GM12878 (cell line): ENCODE measurements around the gene APBA3. TPM values are rescaled to one million over a fixed set of nuclear protein-coding genes. Genes with fewer than 3 reads are reported as not detected.

Source experiments
- ATAC-seq: fragments of 200-7000 bp; cut with Tn5 transposase; 3 replicates; pipeline ENCODE4 v1.9.1; 2020; ENCODE audit warnings: mild to moderate bottlenecking, moderate library complexity
- BruUV-seq: library from RNA; stranded (reverse); fragments of 400-500 nt; replicated peaks from 2 replicates; lab custom pipeline; 2021; lab: Mats Ljungman, UMichigan
- CTCF ChIA-PET: fragments of 300-600 bp; sonication (Branson Sonifier 250); formaldehyde crosslinking; extraction: SDS; loops from one replicate; lab custom pipeline; 2021; ENCODE audit warnings: inconsistent platforms; lab: Yijun Ruan, JAX
- POLR2A ChIA-PET: fragments of 350-600 bp; formaldehyde crosslinking; extraction: SDS; loops from one replicate; lab custom pipeline; 2021; ENCODE audit warnings: inconsistent platforms; lab: Charles Lee
- RAD21 ChIA-PET: fragments of 300-600 bp; sonication (Branson Sonifier 250); formaldehyde crosslinking; loops from one replicate; lab custom pipeline; 2023; ENCODE audit warnings: antibody characterized with exemption; ENCODE audit not compliant: unreplicated experiment; lab: Charles Lee
- SMC1A ChIA-PET: fragments of 300-600 bp; sonication (Branson Sonifier 250); formaldehyde crosslinking; loops from one replicate; lab custom pipeline; 2023; ENCODE audit not compliant: unreplicated experiment, uncharacterized antibody; lab: Charles Lee
- DNase-seq: peaks from one replicate; pipeline ENCODE4 v3.0.0-alpha.2; 2011; ENCODE audit warnings: low read depth, low spot score
- FAIRE-seq: peaks from 3 replicates; lab custom pipeline; 2011; peaks lifted over from hg19 to GRCh38; lab: Jason Lieb, UNC
- H2AFZ ChIP-seq: 2 replicates; pipeline ENCODE4 v1.6.0; 2011; ENCODE audit warnings: low read depth, low read length, control low read depth; ENCODE audit not compliant: control insufficient read depth
- H3K27ac ChIP-seq: 2 replicates; pipeline ENCODE4 v1.5.1; 2011; ENCODE audit warnings: control low read depth; ENCODE audit not compliant: control insufficient read depth, insufficient read depth
- H3K27me3 ChIP-seq, 2 experiments: replicated peaks in 1 of 2; 2 replicates each; pipeline versions ENCODE4 v1.6.0 to v1.6.1; 2011; ENCODE audit warnings: low read length in 1 of 2; ENCODE audit not compliant: control insufficient read depth in 2 of 2, insufficient read depth in 2 of 2
- H3K36me3 ChIP-seq, 2 experiments: 2 replicates each; pipeline ENCODE4 v1.5.1; 2011; ENCODE audit warnings: low read length in 1 of 2; ENCODE audit not compliant: control insufficient read depth in 2 of 2, insufficient read depth in 2 of 2
- H3K4me1 ChIP-seq: 2 replicates; pipeline ENCODE4 v1.6.1; 2011; ENCODE audit warnings: mild to moderate bottlenecking, low read length, moderate library complexity, mixed read lengths; ENCODE audit not compliant: control insufficient read depth, insufficient read depth
- H3K4me2 ChIP-seq: 2 replicates; pipeline ENCODE4 v1.6.0; 2011; ENCODE audit warnings: control low read depth; ENCODE audit not compliant: control insufficient read depth, insufficient read depth
- H3K4me3 ChIP-seq: fragments of 200-600 bp; sonication (generic); 2 replicates; pipeline ENCODE4 v1.5.1; 2016
- H3K79me2 ChIP-seq: 2 replicates; pipeline ENCODE4 v1.6.0; 2011; ENCODE audit warnings: low read length; ENCODE audit not compliant: control insufficient read depth, insufficient read depth
- H3K9ac ChIP-seq: 2 replicates; pipeline ENCODE4 v1.8.0; 2011; ENCODE audit warnings: low read length, control low read depth, mixed read lengths; ENCODE audit not compliant: control insufficient read depth, insufficient read depth
- H3K9me3 ChIP-seq: replicated peaks from 3 replicates; pipeline ENCODE4 v1.5.1; 2011; ENCODE audit warnings: mild to moderate bottlenecking, low read length; ENCODE audit not compliant: control insufficient read depth, insufficient read depth
- H4K20me1 ChIP-seq: 2 replicates; pipeline ENCODE4 v1.6.0; 2011; ENCODE audit not compliant: control insufficient read depth, insufficient read depth
- CHD4 ChIP-seq: fragments of 200-600 bp; sonication (generic); IDR thresholded peaks from 2 replicates; pipeline ENCODE4 v1.6.1; 2016; ENCODE audit warnings: mild to moderate bottlenecking
- CREB1 ChIP-seq: IDR thresholded peaks from 2 replicates; pipeline ENCODE4 v1.6.1; 2012; ENCODE audit warnings: low read depth, mild to moderate bottlenecking, inconsistent platforms
- MLLT1 ChIP-seq: fragments of 450-650 bp; IDR thresholded peaks from 2 replicates; pipeline ENCODE4 v1.6.1; 2016; ENCODE audit warnings: mild to moderate bottlenecking
- YY1 ChIP-seq: IDR thresholded peaks from 2 replicates; pipeline ENCODE4 v1.6.1; 2011; ENCODE audit warnings: low read depth, mild to moderate bottlenecking, low read length
- WGBS: methylation state at CpG from one replicate; pipeline ENCODE4 v1.1.6; 2016; ENCODE audit warnings: low lambda C conversion rate; ENCODE audit not compliant: insufficient replicate concordance, insufficient coverage; ENCODE audit errors: missing lambda C conversion rate; 5-methylcytosine and 5-hydroxymethylcytosine counted together
- in situ Hi-C: fragments of 300-500 bp; cut with MboI; formaldehyde crosslinking; loops from 9 replicates; pipeline ENCODE4 v1.14.3; 2018; ENCODE audit warnings: mixed read lengths
- intact Hi-C: fragments of 100-400 bp; cut with micrococcal nuclease; formaldehyde crosslinking; loops from one replicate; pipeline ENCODE4 v1.14.2; 2022; ENCODE audit not compliant: unreplicated experiment
- polyA plus RNA-seq, 11 experiments: library from polyadenylated mRNA; depleted of rRNA in 4 of 11; unstranded in 6 of 11; stranded (reverse) in 5 of 11; fragments of >200 nt; fragmentation: Nextera tagmentation in 4 of 11; fragmentation: Illumina TruSeq in 1 of 11; extraction: Ambion mirVana in 4 of 11; extraction: Trizol in 1 of 11; gene quantifications; 1 replicate in 1 of 11; 2 replicates in 10 of 11; pipeline versions ENCODE4 v1.2.1 to v1.2.3, GENCODE V29; 2011 to 2016; ENCODE audit warnings: inconsistent platforms in 2 of 11, missing spikeins in 2 of 11, low read depth in 1 of 11
- total RNA-seq, 4 experiments: library from RNA; depleted of rRNA in 3 of 4; stranded (reverse); fragments of >200 nt in 3 of 4; fragmentation: Illumina TruSeq in 1 of 4; extraction: Trizol in 1 of 4; gene quantifications; 2 replicates each; pipeline versions ENCODE4 v1.2.1 to v1.2.3, GENCODE V29; 2013 to 2021
- TF ChIP-seq, protein P1 (sequence below): fragments of 450-650 bp; IDR thresholded peaks from 2 replicates; pipeline ENCODE4 v1.6.1; 2017; ENCODE audit warnings: mild to moderate bottlenecking, moderate library complexity

Gene APBA3
- total and polyA plus RNA-seq, 10 of the 15 experiments (the other 5 are each of a cell fraction or from before 2014, with no cell fraction given): 0.31 to 36.4 (median 18.3) TPM

DNA sequence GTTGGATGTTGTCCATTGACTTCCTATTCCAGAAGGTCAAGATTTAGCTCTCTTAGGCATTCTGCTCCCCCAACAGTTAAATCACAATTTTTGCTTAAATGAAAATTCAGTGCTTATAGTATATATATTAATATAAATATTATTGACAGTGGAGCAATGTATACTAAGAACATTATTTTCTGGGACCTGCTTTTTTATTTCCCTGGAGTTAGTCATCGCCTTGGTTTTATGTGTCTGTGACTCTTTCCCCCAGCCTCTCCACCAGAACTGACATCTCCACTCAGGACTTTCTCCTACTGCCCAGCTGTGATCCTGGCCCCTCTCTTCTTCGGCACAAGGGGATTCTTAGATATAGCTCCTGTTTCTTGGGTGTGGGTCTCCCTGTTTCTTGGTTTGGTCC is 34.9 kb upstream of the APBA3 start:
- FAIRE-seq: no peak
- ChIA-PET SMC1A (no interaction called here), RAD21 (interaction anchor here (0.7 kb wide), 1 partner anchor 26 kb away, joined by 3 read pairs; no protein-coding TSS in a partner anchor), POLR2A (no interaction called here), CTCF (interaction anchor here (0.8 kb wide), 1 partner anchor 8 kb away, joined by 3 read pairs; no protein-coding TSS in a partner anchor)
- Histone ChIP-seq H4K20me1 (no peaks in the 10 kb centered on the region), H3K4me2 (no peak overlapping the region), H2AFZ (no peak overlapping the region), H3K4me3 (no peak overlapping the region), H3K27me3 (no peaks in the 10 kb centered on the region; a peak in 1 of 4 replicates), H3K9ac (no peak overlapping the region), H3K79me2 (no peaks in the 10 kb centered on the region), H3K4me1 (0 out of 2 replicates have a peak, but pooled peaks cover 4% of the 10 kb centered on the region), H3K9me3 (no peaks in the 10 kb centered on the region; the same call in 1 of the 3 replicates), H3K36me3 (no peaks in the 10 kb centered on the region), H3K27ac (no peak overlapping the region)
- no TSS peak for BruUV-seq
- intact Hi-C loops: no loop called here
- in situ Hi-C loops: no loop called here
- DNase-seq: no peak
- ATAC-seq: no peak
- TF ChIP-seq, protein P1, sequence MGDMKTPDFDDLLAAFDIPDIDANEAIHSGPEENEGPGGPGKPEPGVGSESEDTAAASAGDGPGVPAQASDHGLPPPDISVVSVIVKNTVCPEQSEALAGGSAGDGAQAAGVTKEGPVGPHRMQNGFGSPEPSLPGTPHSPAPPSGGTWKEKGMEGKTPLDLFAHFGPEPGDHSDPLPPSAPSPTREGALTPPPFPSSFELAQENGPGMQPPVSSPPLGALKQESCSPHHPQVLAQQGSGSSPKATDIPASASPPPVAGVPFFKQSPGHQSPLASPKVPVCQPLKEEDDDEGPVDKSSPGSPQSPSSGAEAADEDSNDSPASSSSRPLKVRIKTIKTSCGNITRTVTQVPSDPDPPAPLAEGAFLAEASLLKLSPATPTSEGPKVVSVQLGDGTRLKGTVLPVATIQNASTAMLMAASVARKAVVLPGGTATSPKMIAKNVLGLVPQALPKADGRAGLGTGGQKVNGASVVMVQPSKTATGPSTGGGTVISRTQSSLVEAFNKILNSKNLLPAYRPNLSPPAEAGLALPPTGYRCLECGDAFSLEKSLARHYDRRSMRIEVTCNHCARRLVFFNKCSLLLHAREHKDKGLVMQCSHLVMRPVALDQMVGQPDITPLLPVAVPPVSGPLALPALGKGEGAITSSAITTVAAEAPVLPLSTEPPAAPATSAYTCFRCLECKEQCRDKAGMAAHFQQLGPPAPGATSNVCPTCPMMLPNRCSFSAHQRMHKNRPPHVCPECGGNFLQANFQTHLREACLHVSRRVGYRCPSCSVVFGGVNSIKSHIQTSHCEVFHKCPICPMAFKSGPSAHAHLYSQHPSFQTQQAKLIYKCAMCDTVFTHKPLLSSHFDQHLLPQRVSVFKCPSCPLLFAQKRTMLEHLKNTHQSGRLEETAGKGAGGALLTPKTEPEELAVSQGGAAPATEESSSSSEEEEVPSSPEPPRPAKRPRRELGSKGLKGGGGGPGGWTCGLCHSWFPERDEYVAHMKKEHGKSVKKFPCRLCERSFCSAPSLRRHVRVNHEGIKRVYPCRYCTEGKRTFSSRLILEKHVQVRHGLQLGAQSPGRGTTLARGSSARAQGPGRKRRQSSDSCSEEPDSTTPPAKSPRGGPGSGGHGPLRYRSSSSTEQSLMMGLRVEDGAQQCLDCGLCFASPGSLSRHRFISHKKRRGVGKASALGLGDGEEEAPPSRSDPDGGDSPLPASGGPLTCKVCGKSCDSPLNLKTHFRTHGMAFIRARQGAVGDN: no peak
- no peak for TF ChIP-seq CREB1
- WGBS: 17% methylated on average over 2 of the region's 2 CpGs

DNA sequence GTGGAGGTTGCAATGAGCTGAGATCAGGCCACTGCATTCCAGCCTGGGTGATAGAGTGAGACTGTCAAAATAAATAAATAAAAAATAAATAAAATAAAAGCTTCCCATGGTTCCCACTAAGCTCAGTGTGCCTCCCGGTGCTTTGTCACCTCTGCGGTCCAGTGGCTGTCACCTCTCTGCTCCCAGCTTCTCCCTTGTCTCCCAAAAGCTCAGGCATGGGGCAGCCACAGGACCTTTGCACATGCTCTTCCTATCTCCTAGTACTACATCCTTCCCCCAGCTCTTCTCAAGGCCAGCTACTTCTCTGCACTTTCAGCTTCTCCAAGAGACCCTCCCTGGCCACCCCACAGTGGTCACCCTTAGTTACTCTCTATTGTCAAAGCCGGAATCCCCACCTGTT is 32.3 kb upstream of the APBA3 start:
- BruUV-seq: no TSS peak
- CTCF ChIA-PET: no interaction called here
- DNase-seq (no peak), FAIRE-seq (no peak), ATAC-seq (no peak)
- 35% methylated on average over 3 of the region's 3 CpGs for WGBS
- intact Hi-C loops: no loop called here
- Histone ChIP-seq H3K4me3 (no peak overlapping the region), H3K79me2 (no peaks in the 10 kb centered on the region), H3K9ac (no peak overlapping the region), H3K27ac (no peak overlapping the region), H3K4me1 (no peaks in the 10 kb centered on the region), H3K27me3 (no peaks in the 10 kb centered on the region), H3K9me3 (no peaks in the 10 kb centered on the region; the same call in 1 of the 3 replicates), H2AFZ (no peak overlapping the region), H3K4me2 (no peak overlapping the region), H4K20me1 (no peaks in the 10 kb centered on the region), H3K36me3 (no peaks in the 10 kb centered on the region)
- in situ Hi-C loops: no loop called here
- POLR2A ChIA-PET: interaction anchor here (0.6 kb wide), 1 partner anchor 507 kb away, joined by 4 read pairs; no protein-coding TSS in a partner anchor
- RAD21 ChIA-PET: no interaction called here
- SMC1A ChIA-PET: no interaction called here
- TF ChIP-seq MLLT1 (no peak), YY1 (no peak), CHD4 (no peak)
